ENCODE results near the gene NUP93. TPM values are rescaled to one million over a fixed set of nuclear protein-coding genes. Genes with fewer than 3 reads are reported as not detected.

The NUP93 gene
- total and polyA plus RNA-seq, 9 of the 15 experiments (the other 6 are each of a cell fraction or from before 2014, with no cell fraction given) = 92.0 to 162 (median 121) TPM

- Histone ChIP-seq H3K4me1 (replicated peaks in 1 of 2; ENCODE audit: control insufficient read depth in 2 of 2, insufficient read depth in 2 of 2, low read length in 2 of 2) (peaks cover 0 to 13% of the 10 kb centered on the region in 2 experiments; a peak in 3 of 5 replicates), H3K27ac (ENCODE audit: extremely low read depth, low read depth, low read length) (no peak overlapping the region), H3K27me3 (ENCODE audit: control insufficient read depth in 2 of 2, insufficient read depth in 2 of 2, low read length in 2 of 2) (no peaks in the 10 kb centered on the region), H3K79me2 (ENCODE audit: control insufficient read depth, insufficient read depth, low read length) (no peaks in the 10 kb centered on the region), H3K4me3 (no peak overlapping the region), H3K9ac (ENCODE audit: insufficient read depth in 1 of 2, low read depth in 2 of 2, low read length in 2 of 2) (peak overlapping the region in 1 of 2 experiments; percentile 45; a peak in 1 of 4 replicates), H3K9me1 (ENCODE audit: control insufficient read depth, insufficient read depth, low read length) (no peaks in the 10 kb centered on the region), H2AFZ (ENCODE audit: low read depth, low read length) (no peak overlapping the region), H3K36me3 (ENCODE audit: control insufficient read depth, insufficient read depth, low read length) (peaks cover 95% of the 10 kb centered on the region), H4K20me1 (replicated peaks; ENCODE audit: control insufficient read depth, insufficient read depth, low read length) (no peaks in the 10 kb centered on the region), H3K9me3 (replicated peaks; ENCODE audit: control insufficient read depth, insufficient read depth, low read depth, low read length) (no peaks in the 10 kb centered on the region), H3K4me2 (ENCODE audit: insufficient read depth, low read length) (no peak overlapping the region; the same call in 1 of the 2 replicates)
- BruUV-seq (replicated peaks) = no TSS peak
- FAIRE-seq (peak; percentile 19), ATAC-seq (peak; percentile 28; the same call in 2 of the 3 replicates), DNase-seq (ENCODE audit: extremely low read depth in 1 of 4, low spot score in 3 of 4) (no peak)
- TF ChIP-seq GATAD2A (IDR thresholded peaks at IDR 0.05) = no peak
- 0 out of 2 replicates have a peak, but pooled peaks have one; percentile 5 for TF ChIP-seq ZNF584 (CRISPR knock-in tag; IDR thresholded peaks at IDR 0.05; ENCODE audit: low read depth)
- no peak for TF ChIP-seq CEBPG (CRISPR knock-in tag; IDR thresholded peaks at IDR 0.05)
- no peak for TF ChIP-seq CEBPG (tag; conservative IDR thresholded peaks at IDR 0.05 in 1 of 2, IDR thresholded peaks at IDR 0.05 in 1 of 2)
- POLR2A ChIA-PET = no interaction called here
- WGBS (ENCODE audit: insufficient coverage, low coverage, missing lambda C conversion rate) = 56% methylated on average over 2 of the region's 2 CpGs
- intact Hi-C loops (cut with micrococcal nuclease) = no loop called here
- CTCF ChIA-PET (ENCODE audit: low intra/inter-chr PET ratio) = no interaction called here
- in situ Hi-C loops (cut with MboI) = no loop called here
Observed at GRCh38 chr16:56835320-56835719, 105.4 kb downstream of the NUP93 start.

All from K562 (cell line).